HL-60 (cell line): Measurements from ENCODE around the gene TBC1D14.

ENCODE experiments used
- DNase-seq, 2 experiments: peaks; one replicate each; pipeline ENCODE4 v3.0.0-alpha.2; 2010 to 2020; ENCODE audit warnings: low read depth in 1 of 2, low spot score in 1 of 2
- H3K27ac ChIP-seq: fragments of 250-450 bp; sonication (Bioruptor Pico); replicated peaks from 2 replicates; pipeline ENCODE4 v1.5.1; 2020; ENCODE audit warnings: mild to moderate bottlenecking, moderate library complexity
- H3K27me3 ChIP-seq: fragments of 250-450 bp; sonication (Bioruptor Pico); 2 replicates; pipeline ENCODE4 v1.5.1; 2021; ENCODE audit warnings: mild to moderate bottlenecking, moderate library complexity; ENCODE audit not compliant: insufficient read depth, poor library complexity, severe bottlenecking
- H3K4me3 ChIP-seq: replicated peaks from 2 replicates; pipeline ENCODE4 v1.5.1; 2011; ENCODE audit warnings: mild to moderate bottlenecking, control low read depth, low read length; ENCODE audit not compliant: insufficient read depth
- GABPA ChIP-seq: IDR thresholded peaks from 2 replicates; pipeline ENCODE4 v1.6.1; 2012; ENCODE audit warnings: low read depth
- POLR2AphosphoS5 ChIP-seq: IDR thresholded peaks from 2 replicates; pipeline ENCODE4 v1.6.1; 2012; ENCODE audit warnings: low read depth
- SPI1 ChIP-seq: IDR thresholded peaks from 2 replicates; pipeline ENCODE4 v1.6.1; 2012; ENCODE audit warnings: low read depth, mild to moderate bottlenecking, borderline replicate concordance
- TF ChIP-seq, protein P1 (sequence below): IDR thresholded peaks from 2 replicates; pipeline ENCODE4 v1.6.1; 2012; ENCODE audit warnings: low read depth; ENCODE audit not compliant: insufficient replicate concordance
- TF ChIP-seq, protein P2 (sequence below): IDR thresholded peaks from one replicate; pipeline ENCODE4 v1.5.1; 2011; ENCODE audit warnings: low read length, control low read depth, inconsistent platforms; ENCODE audit not compliant: insufficient read depth

The TBC1D14 gene

DNA sequence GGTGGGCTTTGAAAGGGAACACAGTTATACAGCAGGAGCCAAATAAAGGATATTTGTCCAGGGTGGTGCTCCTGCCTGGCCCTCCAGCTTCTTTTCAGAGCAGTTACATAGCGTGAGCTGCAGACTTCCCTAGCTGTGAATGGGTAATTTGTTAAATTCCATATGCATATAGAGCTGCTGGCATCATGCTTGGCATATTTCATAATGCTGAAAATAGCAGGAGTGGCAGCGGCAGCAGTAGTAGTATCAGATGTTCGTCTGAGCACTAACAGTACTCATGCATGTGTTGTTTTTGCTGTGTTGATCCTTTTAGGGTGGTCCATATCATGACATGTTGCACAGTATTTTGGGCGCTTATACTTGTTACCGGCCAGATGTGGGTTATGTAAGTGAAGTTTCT, 99.9 kb downstream of the TBC1D14 start:
- TF ChIP-seq, protein P1, sequence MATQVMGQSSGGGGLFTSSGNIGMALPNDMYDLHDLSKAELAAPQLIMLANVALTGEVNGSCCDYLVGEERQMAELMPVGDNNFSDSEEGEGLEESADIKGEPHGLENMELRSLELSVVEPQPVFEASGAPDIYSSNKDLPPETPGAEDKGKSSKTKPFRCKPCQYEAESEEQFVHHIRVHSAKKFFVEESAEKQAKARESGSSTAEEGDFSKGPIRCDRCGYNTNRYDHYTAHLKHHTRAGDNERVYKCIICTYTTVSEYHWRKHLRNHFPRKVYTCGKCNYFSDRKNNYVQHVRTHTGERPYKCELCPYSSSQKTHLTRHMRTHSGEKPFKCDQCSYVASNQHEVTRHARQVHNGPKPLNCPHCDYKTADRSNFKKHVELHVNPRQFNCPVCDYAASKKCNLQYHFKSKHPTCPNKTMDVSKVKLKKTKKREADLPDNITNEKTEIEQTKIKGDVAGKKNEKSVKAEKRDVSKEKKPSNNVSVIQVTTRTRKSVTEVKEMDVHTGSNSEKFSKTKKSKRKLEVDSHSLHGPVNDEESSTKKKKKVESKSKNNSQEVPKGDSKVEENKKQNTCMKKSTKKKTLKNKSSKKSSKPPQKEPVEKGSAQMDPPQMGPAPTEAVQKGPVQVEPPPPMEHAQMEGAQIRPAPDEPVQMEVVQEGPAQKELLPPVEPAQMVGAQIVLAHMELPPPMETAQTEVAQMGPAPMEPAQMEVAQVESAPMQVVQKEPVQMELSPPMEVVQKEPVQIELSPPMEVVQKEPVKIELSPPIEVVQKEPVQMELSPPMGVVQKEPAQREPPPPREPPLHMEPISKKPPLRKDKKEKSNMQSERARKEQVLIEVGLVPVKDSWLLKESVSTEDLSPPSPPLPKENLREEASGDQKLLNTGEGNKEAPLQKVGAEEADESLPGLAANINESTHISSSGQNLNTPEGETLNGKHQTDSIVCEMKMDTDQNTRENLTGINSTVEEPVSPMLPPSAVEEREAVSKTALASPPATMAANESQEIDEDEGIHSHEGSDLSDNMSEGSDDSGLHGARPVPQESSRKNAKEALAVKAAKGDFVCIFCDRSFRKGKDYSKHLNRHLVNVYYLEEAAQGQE: no peak
- TF ChIP-seq SPI1: no peak
- no peaks in the 10 kb centered on the region for H3K27me3 ChIP-seq
- no peak overlapping the region for H3K27ac ChIP-seq
- no peak overlapping the region for H3K4me3 ChIP-seq
- no peak for DNase-seq

DNA sequence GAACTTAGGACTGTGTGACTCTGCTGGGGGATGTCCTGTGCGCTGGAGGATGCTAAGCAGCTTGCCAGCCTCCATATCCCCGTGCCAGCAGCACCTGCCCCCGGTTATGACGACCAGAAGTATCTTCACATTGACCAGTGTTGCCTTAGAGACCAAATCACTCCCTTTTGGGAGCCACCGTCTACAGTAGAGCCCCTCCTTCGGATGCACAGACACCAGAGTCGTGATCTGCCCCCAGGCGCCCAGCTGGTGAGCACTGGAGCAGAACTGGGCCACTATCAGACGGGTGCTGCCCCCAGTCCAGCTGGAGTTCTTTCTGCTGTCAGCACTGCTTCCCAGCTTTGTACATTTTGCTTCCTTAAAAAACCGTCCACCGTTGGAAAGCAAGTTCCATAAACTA, 103.5 kb downstream of the TBC1D14 start:
- TF ChIP-seq, protein P2, sequence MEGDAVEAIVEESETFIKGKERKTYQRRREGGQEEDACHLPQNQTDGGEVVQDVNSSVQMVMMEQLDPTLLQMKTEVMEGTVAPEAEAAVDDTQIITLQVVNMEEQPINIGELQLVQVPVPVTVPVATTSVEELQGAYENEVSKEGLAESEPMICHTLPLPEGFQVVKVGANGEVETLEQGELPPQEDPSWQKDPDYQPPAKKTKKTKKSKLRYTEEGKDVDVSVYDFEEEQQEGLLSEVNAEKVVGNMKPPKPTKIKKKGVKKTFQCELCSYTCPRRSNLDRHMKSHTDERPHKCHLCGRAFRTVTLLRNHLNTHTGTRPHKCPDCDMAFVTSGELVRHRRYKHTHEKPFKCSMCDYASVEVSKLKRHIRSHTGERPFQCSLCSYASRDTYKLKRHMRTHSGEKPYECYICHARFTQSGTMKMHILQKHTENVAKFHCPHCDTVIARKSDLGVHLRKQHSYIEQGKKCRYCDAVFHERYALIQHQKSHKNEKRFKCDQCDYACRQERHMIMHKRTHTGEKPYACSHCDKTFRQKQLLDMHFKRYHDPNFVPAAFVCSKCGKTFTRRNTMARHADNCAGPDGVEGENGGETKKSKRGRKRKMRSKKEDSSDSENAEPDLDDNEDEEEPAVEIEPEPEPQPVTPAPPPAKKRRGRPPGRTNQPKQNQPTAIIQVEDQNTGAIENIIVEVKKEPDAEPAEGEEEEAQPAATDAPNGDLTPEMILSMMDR: no peak
- TF ChIP-seq GABPA (no peak), POLR2AphosphoS5 (no peak), SPI1 (no peak)
- TF ChIP-seq, protein P1: no peak
- no peak overlapping the region for H3K27ac ChIP-seq
- DNase-seq: no peak
- H3K4me3 ChIP-seq: no peak overlapping the region
- H3K27me3 ChIP-seq: no peaks in the 10 kb centered on the region

DNA sequence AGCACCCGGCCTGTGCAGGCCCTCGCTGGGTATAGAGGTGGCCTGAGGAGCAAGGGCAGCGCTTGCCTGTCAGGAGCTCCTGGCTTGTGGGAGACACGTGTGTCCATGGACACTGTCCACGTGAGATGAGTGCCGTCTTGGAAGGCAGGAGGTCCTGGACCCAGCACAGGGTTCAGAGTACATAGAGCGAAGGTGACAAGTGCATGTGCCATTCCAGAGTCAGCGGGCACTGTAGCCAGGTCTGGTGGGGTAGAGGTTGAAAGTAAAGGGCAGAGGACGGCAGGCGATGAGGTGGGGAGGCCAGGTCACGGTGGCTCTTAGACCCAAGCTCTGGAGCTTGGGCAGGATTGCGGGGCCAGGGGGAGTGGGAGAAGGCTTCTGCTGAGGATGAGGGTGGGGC, 105.2 kb downstream of the TBC1D14 start:
- no peak for TF ChIP-seq GABPA
- no peak for TF ChIP-seq POLR2AphosphoS5
- TF ChIP-seq, protein P1: no peak
- TF ChIP-seq, protein P2: no peak
- TF ChIP-seq SPI1: no peak
- no peaks in the 10 kb centered on the region for H3K27me3 ChIP-seq
- no peak overlapping the region for H3K27ac ChIP-seq

DNA sequence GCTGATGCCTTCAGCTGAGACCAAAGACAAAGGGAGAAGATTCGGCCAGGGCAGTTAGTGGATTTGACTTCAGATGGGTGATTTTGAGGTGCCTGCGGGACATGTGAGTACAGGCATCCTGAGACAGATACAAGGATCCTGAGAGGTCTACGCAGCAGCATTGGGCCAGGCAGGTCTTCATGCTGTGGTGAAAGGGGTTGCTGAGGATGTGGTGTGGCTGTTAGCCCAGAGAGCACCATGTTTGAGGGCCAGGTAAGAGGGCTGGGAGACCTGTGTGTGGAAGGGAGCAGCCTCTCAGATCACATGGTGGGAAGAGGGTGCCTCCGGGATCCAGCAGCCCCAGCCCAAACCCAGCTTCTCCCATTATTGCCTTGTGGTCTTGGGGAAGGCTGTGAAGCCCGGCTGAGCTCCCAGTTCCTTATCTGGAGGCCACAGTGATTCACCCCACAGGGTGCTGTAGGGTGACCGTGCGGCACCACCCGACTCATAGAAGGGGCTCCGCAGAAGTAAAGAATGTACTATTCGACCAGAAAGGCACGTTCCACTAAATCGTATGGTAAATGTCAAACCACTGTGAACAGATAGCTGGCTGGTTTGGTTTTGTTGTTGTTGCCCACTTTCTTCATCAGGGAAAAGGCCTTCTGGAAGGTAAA, 105.9 kb downstream of the TBC1D14 start:
- TF ChIP-seq, protein P1: no peak
- TF ChIP-seq POLR2AphosphoS5 (no peak), GABPA (no peak), SPI1 (no peak)
- TF ChIP-seq, protein P2: no peak
- H3K27me3 ChIP-seq: no peaks in the 10 kb centered on the region
- H3K4me3 ChIP-seq: no peak overlapping the region
- no peak overlapping the region for H3K27ac ChIP-seq
- DNase-seq: no peak

More for the DNA sequence above, 105.2 kb downstream of the TBC1D14 start:
- no peak overlapping the region for H3K4me3 ChIP-seq
- DNase-seq: no peak
